ENCODE results near the gene ARHGAP8. TPM values are rescaled to one million over a fixed set of nuclear protein-coding genes. Genes with fewer than 3 reads are reported as not detected.

Gene ARHGAP8
- polyA plus RNA-seq, 12 donors: 0.44 to 7.6 (median 1.1) TPM; not detected in 2

DNA sequence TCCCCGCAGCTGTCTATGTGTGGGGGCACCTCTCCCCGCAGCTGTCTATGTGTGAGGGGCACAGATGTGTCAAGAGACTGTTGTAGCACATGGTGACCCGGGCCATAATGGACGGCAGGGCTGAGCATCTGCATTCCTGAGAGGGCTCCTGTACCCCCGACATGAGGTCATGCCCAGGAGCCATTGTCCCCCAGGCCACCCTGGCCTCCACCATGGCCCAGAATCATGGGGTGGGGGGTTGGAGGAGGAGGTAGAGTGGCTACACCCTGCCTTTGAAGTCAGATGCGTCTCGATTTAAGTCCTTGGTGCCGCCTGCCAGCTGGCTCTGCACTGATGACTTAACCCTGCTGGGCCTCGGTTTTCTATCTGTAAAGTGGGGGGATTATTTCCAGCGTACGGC lies 49.1 kb downstream of the ARHGAP8 start:
- DNase-seq: no peak

DNA sequence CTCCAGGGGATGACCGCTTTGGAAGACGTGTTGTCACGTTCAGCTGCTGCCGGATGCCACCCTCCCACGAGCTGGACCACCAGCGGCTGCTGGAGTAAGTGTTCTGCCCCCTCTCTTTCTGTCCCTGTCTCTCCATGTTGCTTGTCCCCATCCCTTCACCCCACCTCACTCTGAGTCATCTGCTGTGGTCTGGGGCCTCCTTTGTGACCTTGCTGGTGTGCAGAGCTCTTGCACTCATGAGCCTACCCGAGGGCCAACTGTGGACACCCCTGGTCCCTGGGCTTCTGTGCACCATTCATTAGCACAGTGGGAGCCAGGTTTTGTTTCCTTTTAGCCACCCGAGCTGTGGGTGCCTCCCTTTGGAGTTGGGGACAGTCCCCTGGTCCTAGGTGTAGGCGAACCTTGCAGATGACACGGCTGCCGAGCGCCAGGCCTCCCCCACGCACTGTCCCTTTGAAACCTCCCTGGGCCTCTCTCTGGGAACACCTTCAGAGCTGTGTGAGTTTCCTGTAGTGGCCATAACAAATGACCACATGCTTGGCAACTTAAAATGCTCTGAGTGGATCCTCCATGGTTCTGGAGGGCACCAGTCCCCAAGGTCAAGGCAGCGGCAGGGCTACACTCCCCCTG lies 49.8 kb downstream of the ARHGAP8 start:
- no peak for DNase-seq

DNA sequence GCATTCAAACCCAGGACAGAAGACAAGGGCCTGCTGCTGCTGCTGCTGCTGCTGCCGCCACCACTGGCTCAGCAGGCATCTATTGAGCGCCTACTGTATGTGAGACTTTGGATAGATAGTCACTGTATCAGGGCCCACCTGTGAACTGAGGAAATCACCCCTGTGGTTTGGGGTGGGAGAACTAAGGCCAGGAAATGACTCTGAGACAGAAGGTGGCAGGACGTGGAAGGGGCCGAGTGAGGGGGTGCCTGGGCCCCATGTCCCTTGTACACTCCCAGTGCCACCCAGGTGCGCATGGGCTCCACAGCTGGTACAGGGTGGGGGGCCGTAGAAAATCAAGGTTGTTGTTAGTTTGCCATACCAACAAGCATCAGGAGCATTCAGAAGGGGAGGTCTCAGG lies 50.6 kb downstream of the ARHGAP8 start:
- no peak for DNase-seq

DNA sequence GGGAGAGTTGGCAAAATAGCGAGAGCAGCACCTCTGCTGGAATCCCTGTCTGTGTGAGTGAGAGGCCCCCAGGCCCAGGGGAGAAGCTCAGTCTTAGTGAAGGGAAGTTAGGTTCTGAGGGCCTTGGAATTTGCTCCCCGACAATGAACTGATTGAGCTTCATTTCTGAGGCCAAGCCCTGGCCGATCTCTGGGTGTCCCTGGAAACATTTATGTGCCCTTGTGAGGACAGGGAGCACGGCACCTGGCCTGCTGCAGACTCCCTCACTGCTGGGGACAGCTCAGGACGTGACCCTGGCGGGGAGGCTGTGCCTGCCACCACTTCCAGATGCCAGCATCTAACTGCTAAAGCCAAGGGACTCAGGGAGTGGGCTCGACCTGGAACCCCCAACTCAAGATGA lies 52.0 kb downstream of the ARHGAP8 start:
- no peak for DNase-seq

DNA sequence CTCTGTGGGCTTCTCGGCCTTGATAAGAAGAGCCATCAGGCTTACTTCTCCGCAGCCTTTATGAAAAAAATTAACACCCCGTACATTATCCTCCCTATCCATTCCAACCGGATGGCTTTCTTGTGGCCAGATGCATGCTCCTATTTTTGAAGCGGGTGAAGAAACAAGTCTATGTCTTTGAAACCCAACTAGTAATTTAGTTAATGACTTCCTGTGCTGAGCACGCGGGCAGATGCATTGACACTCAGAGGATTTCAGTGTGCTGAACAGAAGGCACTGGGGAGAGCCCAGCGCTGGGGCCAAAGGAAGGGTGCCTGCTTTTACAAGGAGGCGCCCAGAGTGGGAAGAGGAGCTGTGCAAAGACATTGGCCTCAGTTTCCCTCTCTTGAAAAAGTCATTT lies 53.3 kb downstream of the ARHGAP8 start:
- DNase-seq: no peak

DNA sequence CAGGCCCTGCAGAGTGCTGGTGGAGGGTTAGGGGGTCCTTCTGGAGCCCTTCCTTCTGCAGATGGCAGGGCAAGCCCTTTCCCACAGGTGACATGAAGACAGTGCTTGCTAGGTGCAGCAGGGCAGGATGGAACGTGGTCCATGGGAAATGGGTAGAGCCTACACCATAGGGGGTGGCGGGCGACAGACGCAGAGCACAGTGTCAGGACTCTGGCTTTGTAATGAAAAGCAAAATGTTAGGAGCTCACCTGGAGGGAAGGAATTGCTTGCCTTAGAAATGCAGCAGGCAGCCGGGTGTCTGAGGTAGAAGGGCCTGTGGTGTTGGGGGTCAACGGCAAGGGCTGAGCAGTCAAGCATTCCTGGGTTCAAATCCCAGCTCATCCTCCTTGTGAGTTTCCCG lies 54.9 kb downstream of the ARHGAP8 start:
- DNase-seq: no peak

DNA sequence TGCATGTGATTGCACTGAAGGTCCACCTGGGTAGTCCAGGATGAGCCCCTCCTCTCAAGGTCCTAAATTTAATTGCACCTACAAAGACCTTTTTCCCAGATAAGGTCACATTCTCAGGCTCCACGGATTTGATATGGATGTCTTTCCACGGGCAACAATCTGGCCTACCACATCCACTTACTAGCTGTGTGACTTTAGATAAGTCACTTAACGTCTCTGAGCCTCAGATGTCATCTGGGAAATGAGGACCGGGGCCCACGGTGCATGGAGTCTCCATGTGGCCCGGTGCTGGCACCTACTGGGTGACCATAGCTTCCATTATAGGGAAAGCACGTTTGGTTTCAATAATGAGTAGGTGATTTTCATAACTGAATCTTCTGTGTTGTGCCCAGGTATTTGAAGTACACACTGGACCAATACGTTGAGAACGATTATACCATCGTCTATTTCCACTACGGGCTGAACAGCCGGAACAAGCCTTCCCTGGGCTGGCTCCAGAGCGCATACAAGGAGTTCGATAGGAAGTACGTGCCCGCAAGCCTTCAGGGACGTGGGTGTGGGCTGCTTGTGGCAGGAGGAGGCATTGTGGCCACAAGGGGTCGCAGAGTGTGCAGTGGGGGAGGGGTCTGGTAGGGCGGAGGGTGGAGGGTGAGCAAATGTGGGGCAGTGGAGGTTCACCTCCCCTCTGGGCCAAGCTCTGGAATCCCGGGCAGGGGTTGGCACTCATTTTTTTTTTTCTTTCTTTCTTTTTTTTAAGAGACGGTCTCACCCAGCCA lies 55.7 kb downstream of the ARHGAP8 start:
- DNase-seq: no peak

DNA sequence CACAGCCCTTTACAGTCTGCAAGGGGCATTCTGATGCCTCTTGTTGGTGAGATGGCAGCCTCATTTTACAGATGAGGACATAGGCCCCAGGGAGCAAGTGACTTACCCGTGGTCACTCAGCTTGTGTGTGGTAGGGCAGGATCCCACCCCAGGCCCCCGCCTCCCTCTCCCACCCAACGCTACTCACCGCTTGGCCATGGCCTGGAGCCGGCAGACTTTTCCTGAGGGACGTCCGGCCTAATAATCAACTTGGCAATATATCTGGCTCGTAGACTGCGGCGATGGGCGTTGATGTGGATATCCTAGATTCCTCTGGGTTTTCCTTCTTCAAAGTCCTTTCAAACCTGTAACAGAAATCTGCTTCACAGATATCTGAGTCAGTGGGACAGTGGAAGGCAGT lies 57.1 kb downstream of the ARHGAP8 start:
- DNase-seq: no peak

DNA sequence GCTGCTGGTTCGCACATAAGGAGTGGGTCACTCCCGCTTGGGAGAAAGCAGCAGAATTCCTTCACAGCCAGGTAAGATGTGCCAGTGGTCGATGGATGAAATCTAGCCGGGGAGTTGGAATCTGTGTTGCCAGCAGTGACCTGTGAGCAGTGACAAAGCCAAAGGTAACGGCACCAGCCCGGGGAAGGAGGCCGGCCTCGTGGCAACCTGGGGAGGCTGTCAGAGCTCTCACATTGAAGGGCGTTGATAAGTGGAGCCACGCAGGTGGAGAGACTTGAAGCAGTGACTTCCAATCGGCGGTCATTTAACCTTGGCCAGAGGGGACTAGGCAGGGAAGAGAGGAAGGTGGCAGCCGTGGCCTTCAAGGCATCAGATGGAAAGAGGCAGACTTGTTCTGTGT lies 58.8 kb downstream of the ARHGAP8 start:
- no peak for DNase-seq

DNA sequence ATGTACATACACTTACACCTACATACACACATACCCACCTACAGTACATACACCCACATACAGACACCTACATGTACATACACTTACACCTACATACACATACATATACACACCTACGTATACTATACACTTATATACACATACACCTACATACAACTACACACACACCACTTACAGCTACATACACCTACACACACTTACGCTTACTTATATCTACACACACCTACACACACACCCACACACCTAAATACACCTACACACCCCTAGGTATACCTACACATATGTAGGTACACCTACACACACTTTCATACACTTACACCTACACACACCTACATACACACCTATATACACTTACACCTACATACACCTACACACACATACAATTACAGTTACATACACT lies 61.0 kb downstream of the ARHGAP8 start:
- no peak for DNase-seq

DNA sequence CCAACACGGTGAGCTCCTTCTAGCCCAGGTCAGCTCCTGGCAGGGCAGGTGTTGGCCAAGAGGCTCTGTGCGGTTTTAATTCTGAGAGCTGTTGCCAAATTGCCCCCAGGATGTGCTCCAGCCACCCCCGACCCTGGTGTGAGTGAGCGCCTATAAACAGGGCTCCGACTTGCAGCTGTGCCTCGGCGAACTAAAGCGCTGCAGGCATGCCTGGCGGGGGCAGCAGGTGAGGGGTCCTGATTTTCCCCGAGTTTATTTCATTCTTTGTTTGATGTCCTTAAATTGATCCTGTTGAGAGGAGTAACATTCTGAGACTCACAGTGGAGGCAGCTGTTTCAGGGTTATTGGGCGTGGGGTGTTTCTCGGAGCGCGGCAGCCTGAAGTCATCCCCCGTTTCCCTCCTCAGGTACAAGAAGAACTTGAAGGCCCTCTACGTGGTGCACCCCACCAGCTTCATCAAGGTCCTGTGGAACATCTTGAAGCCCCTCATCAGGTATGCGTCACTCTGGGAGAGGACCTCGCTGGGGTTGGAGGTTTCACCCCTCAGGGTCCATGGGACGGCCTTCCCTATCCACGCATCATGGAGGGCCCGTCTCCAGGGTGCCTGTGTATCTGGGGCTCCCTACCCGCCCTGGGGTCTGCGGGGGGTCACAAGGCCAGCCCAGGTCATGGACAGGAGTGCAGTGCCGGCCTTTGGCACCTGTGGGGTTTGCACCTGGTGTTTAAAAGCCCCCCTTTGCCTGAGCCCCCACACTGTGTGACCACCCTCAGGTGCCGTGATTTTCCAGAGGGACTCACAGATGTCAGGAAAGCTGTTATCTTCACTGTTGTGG lies 62.1 kb downstream of the ARHGAP8 start:
- DNase-seq: no peak

DNA sequence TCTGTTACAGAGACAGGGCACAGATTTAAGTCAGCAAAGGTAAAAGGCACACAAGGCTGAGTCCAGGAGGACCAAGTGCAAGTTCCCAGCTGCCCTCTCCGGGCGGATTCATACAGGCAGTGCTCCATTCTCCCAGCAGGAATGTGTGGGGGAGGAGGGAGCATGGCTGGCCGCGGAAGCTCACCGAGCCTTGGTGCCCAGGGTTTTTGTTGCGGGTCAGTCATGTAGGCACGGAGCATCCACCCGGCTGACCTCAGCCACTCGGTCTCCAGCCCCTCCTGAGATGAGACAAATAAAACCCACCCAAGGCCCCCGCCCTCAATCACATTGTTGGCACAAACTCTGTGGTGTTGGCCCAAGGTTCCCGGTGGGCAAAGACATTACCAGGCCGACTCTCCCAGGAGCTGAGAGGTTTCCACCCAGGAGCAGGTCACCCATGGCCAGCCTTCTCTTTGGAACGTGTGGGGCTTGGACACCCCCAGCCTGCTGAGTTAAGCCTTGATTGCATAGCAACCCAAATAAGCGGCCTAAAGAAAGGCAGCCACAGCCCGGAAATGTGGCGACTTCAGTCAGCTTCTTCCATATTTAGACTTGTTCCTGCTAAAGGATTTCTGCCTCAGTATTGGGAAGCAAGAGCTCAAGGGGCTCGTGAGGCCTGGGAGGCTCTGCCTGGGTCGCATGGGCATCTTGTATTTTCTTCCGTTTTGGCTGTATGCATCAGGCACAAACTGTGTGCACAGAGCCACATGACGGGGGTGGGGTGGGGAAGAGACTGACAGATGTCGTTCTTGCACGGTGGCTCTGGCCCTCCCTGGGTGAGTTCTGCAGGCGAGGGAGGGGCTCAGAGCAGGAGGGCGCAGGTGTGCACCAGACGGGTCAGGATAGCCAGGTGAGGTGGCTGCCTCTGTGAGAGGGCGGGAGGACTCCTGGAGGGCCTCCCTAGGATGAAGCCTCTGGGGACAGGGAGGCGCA lies 63.0 kb downstream of the ARHGAP8 start:
- no peak for DNase-seq

DNA sequence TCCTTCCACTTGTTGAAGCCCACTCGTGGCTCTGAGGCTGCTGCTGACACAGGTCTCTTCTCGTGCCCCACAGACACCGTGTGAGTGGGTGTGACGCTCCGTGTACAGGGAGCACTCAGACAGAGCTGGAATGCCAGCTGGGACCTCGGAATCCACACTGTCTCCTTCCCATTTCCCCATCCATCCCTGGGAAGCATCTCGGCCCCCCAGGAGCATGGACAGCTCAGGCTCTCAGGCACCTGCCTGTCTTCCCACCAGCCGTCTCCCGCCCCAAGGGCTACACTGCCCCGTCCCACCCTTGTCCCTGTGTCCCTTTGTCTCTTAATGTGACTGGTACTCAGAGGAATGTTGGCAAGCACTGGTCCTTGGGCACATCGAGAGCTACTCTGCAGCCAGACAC lies 63.8 kb downstream of the ARHGAP8 start:
- DNase-seq: no peak

DNA sequence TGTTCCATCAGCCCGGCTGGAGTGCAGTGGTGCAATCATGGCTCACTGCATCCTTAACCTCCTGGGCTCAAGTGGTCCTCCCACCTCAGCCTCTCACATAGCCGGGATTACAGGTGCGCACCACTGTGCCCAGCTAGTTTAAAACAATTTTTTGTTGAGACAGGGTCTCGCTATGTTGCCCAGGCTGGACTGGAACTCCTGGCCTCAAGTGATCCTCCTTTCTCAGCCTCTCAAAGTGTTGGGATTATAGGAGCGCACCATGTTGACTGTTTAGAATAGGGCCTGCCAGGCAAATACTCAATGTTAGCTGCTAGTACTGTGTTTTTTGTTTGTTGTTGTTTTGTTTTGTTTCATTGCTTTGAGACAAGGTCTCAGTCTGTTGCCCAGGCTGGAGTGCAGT lies 66.4 kb downstream of the ARHGAP8 start:
- no peak for DNase-seq

DNA sequence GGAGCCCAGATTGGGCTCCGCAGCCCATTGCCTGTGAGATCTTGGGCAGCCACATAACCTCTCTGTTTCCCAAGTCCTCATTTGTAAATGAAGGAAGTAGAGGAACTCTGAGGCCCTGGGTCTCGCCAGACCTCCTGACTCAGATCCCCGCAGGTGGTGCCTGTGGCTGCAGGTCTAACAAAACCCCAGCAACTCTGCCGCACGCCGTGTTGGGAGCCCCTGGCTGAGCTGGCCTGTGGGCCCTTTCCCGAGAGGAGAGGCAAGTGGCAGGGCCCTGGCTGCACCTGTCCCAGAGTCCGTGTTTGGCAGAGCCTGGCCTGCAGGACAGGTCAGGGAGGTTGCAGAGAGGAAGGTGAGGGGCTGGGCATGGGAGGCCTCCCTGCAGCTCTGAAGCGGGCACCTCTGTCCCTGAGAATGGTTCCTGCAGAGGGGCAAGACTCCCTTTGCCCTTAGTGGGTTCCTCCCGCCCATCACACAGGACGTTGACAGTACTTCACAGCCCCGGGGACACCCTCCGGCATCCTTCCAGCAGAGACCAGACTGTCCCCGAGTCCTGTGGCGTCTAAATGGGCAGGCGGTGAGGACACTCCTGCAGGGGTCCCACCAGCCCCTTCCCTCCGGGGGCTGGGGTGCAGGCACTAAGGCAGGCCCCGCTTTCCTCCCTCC lies 67.7 kb downstream of the ARHGAP8 start:
- DNase-seq: no peak

DNA sequence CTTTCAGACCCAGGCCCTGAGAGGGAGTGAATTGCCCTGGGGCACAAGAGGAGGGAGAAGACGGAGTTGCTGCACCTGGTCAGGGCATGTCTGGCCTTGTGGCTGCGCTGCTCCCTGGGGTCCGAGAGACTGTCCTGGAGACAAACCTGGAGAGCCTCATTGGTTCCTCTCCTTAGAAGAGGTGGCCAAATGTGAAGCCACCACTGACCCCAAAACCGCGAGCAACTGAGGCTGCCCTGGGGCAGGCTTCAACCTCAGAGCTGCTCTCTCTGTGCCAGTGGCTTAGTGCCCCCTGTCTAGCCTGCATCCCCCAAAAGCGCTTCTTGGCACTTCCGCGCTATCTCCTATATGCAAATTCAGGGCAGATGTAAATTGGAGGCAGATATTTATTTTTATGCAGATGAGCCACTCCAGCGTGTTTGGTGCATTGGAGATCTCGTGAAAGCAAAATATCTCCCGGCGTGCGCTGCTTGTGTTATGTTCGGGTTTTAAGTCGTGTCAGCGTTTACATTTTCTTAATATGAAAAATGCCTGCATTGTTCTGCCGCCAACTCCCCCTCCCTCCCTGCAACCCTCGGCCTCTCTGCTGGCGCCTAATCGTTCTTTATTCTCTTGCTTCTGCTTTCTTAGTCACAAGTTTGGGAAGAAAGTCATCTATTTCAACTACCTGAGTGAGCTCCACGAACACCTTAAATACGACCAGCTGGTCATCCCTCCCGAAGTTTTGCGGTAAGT lies 69.5 kb downstream of the ARHGAP8 start:
- DNase-seq: no peak

DNA sequence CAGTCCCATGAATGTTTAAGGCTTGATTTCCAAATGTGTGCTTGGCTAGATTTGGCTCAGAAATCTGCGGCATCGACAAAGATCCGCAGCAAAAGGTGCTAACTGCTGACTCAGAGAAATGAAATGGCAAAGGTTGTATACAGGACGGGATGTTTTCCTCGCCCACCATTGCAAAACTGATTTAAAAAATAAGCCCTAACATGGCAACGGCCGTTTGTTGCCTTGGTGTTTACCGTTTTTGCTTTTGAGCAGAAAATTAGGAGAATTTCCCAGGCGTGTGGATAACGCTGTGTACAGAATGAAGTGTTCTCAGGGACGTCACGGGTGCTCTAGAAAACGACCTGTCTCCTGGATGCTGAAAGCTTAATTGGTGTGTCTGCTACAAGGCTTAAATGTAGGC lies 70.2 kb downstream of the ARHGAP8 start:
- no peak for DNase-seq

DNA sequence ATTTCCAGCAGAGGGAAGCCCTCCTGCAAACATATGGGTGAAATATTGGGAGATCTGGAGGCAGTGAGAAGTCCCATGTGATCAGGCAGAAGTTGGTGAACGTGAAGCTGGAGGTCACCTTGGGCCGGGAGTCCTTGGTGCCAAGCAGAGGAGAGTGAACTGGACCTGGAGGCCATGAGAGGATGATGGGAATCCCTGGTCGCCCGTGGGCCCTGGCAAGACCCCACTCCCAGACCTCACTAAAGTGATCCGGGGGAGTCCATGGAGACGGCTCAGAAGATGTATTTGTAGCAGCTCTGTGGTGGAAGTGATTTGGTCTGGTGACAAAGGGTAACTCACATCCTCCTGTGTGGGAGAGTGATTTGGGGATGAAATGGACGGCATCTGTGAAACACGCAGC lies 71.0 kb downstream of the ARHGAP8 start:
- no peak for DNase-seq

DNA sequence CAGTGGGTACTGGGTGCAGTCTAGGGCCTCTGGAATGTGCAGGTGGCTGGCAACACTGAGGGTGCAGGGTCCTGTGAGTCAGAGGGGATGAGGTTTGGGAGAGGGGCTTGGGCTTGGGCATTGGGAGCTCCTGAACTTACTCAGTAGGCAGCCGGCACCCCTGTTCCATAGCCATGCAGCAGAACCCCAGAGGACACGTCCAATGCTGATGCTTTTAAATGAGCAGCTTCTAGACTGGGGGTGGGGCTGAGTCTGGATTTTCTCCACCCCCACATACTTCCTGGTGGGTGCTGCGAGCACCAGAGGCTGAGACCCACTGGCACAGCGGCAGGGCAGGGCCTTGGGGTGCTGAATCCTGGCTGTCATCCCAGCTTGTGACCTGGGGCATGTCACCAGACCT lies 71.4 kb downstream of the ARHGAP8 start:
- DNase-seq: no peak

DNA sequence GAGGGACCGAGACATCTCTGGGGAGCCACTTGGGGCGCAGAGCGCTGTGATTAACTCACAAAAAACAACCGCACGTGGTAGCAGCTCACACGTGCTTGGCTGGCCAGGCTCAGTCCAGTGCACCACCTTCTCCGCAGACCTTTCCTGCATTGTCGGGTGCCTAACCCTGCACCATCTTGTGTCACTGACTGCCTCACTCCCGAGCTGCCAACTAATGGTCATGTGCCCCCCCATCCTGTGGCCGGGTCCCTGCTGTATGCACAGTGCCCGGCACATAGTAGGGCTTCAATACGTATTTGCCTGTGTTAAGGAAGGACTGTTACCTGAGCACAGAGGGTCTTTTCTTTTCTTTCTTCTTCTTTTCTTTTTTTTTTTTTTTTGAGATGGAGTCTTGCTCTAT lies 71.9 kb downstream of the ARHGAP8 start:
- no peak for DNase-seq
